WERI-Rb-1 (cell line): ENCODE results near the gene SPAG9.
A peak's percentile ranks its signal among the peaks of the same experiment; 100 is the strongest.
"Not testable (repeated sequence)": the region's sequence is repeated elsewhere in the genome, so short reads cannot be mapped to it uniquely, and the experiment has no call there.

Experiments used
- DNase-seq: peaks from one replicate; pipeline ENCODE4 v3.0.0-alpha.2; 2020
- H3K27ac ChIP-seq: fragments of 250-450 bp; sonication (Bioruptor Pico); 2 replicates; pipeline ENCODE4 v1.5.1; 2020; ENCODE audit warnings: mild to moderate bottlenecking, moderate library complexity
- H3K27me3 ChIP-seq: fragments of 250-450 bp; sonication (Bioruptor Pico); 2 replicates; pipeline ENCODE4 v1.5.1; 2021; ENCODE audit warnings: mild to moderate bottlenecking, low read depth, moderate library complexity; ENCODE audit not compliant: insufficient read depth, severe bottlenecking
- H3K36me3 ChIP-seq: fragments of 250-450 bp; sonication (Bioruptor Pico); 2 replicates; pipeline ENCODE4 v1.5.1; 2020; ENCODE audit warnings: mild to moderate bottlenecking, moderate library complexity
- H3K4me3 ChIP-seq: 2 replicates; pipeline ENCODE4 v1.5.1; 2011; ENCODE audit warnings: low read depth, mild to moderate bottlenecking, control low read depth, low read length
- H3K9me3 ChIP-seq: fragments of 250-450 bp; sonication (Bioruptor Pico); 2 replicates; pipeline ENCODE4 v1.5.1; 2021; ENCODE audit warnings: mild to moderate bottlenecking, moderate library complexity; ENCODE audit not compliant: severe bottlenecking
- CTCF ChIP-seq: IDR thresholded peaks from 2 replicates; pipeline ENCODE4 v1.5.1; 2011; ENCODE audit warnings: low read depth, mild to moderate bottlenecking, control low read depth, inconsistent platforms, low read length

SPAG9 gene

GRCh38 chr17:51119415-51120356 is 982 bp downstream of the SPAG9 start:
- Histone ChIP-seq H3K27me3 (no peaks in the 10 kb centered on the region), H3K27ac (peak overlapping the region; percentile 86), H3K9me3 (no peaks in the 10 kb centered on the region), H3K36me3 (peaks cover 3% of the 10 kb centered on the region), H3K4me3 (peak overlapping the region; percentile 82)
- peak; percentile 59 for DNase-seq
- peak; percentile 48 for TF ChIP-seq CTCF

DNA sequence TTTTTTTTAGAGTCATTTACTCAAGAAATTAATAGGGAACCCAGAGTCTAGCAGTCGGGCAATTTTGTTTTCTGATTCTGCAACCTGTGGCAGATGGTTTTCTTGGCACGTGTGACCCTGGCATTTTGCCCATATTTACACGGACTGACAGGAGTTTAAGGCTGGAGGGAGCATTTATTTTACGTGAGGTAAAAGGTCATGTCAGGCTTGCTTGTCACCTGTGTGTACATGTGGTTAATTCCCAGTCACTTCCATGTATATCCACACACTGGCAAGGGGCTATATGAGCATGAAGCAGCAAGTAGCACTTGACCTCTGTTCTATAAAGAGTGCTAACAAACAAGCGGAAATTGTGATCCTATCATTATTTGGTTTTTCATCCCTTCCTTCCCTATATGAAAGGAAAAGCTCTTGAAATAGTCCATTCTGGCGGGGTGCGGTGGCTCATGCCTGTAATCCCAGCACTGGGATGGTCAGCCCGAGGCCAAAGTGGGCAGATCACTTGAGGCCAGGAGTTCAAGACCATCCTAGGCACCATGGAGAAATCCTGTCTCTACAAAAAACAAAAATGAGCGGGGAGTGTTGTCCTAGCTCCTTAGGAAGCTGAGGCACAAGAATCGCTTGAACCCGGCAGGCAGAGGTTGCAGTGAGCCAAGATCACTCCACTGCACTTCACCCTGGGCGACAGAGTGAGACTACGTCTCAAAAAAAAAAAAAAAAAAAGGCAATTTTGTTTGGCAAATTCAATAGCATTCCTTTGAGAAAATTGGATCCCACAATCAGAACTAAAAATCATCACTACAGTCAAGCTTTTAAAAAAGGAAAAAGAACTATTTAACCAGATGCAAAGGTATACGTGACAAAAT is 2.1 kb downstream of the SPAG9 start:
- Histone ChIP-seq H3K36me3 (peaks cover 3% of the 10 kb centered on the region), H3K27me3 (no peaks in the 10 kb centered on the region), H3K9me3 (no peaks in the 10 kb centered on the region), H3K27ac (no peak overlapping the region), H3K4me3 (no peak overlapping the region)
- DNase-seq, result no peak
- no peak for TF ChIP-seq CTCF

DNA sequence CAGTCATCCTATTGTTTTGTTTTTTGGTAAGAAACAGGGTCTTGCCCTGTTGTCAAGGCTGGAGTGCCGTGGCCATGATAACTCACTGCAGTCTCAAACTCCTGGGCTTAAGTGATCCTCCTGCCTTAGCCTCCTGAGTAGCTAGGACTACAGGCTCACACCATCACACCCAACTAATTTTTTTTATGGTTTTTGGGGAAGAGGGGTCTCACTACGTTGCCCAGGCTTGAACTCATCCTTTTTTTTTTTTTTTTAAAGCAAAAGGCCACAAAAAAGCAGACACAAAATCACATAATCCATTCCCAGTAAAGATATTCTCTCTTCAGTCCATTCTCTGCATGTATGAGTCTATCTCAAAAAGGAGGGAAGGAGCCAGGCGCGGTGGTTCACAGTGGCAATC is 5.5 kb downstream of the SPAG9 start:
- Histone ChIP-seq H3K9me3 (no peaks in the 10 kb centered on the region), H3K36me3 (peaks cover 6% of the 10 kb centered on the region), H3K4me3 (no peak overlapping the region), H3K27me3 (no peaks in the 10 kb centered on the region), H3K27ac (no peak overlapping the region)
- TF ChIP-seq CTCF, result no peak
- no peak for DNase-seq

GRCh38 chr17:51112303-51113222 is 8.1 kb downstream of the SPAG9 start:
- H3K27ac ChIP-seq, H3K27me3 ChIP-seq, H3K9me3 ChIP-seq, DNase-seq, H3K4me3 ChIP-seq: not testable (repeated sequence)
- H3K36me3 ChIP-seq, result peaks cover 12% of the 10 kb centered on the region

GRCh38 chr17:51107778-51108177 is 12.9 kb downstream of the SPAG9 start:
- no peak for TF ChIP-seq CTCF
- Histone ChIP-seq H3K27ac (no peak overlapping the region), H3K4me3 (no peak overlapping the region)

More at GRCh38 chr17:51107778-51108177, 12.9 kb downstream of the SPAG9 start:
- Histone ChIP-seq H3K9me3 (no peaks in the 10 kb centered on the region), H3K27me3 (no peaks in the 10 kb centered on the region), H3K36me3 (peaks cover 13% of the 10 kb centered on the region)
- no peak for DNase-seq
